Stimulated activated CD4-positive, alpha-beta T cell treated with anti-CD3 and anti-CD28 coated beads, Interleukin-15, amount 100 ng/mL, for 1 hour (primary cell): ENCODE data around the gene CCND1.
A peak's percentile ranks its signal among the peaks of the same experiment; 100 is the strongest.

Source experiments
- DNase-seq, 2 donors: peaks; one replicate each; pipeline ENCODE4 v3.0.0-alpha.2; 2020; ENCODE audit warnings: low read depth in 1 of 2, low spot score in 1 of 2

CCND1 gene

GRCh38 chr11:69640995-69641581, at the start of gene CCND1:
Gene CCND1, plus strand, starts transcription at chr11:69641156. Its CDS starts 158 bp downstream, at chr11:69641314.
- DNase-seq = peak in 1 of 2 donors; percentile 35

- no peak for DNase-seq
Measured at GRCh38 chr11:69592986-69593650, 47.8 kb upstream of the CCND1 start.

GRCh38 chr11:69593851-69594250, 47.1 kb upstream of the CCND1 start:
- DNase-seq = no peak

- no peak for DNase-seq
Measured at GRCh38 chr11:69594481-69594880, 46.5 kb upstream of the CCND1 start.

- DNase-seq = no peak
Measured at GRCh38 chr11:69595805-69596665, 44.9 kb upstream of the CCND1 start.

GRCh38 chr11:69598147-69598546, 42.8 kb upstream of the CCND1 start:
- no peak for DNase-seq

GRCh38 chr11:69599502-69599901, 41.5 kb upstream of the CCND1 start:
- no peak for DNase-seq

- DNase-seq = no peak
Measured at GRCh38 chr11:69600001-69600400, 41.0 kb upstream of the CCND1 start.

- no peak for DNase-seq
Measured at GRCh38 chr11:69601011-69601975, 39.7 kb upstream of the CCND1 start.

GRCh38 chr11:69603111-69603836, 37.7 kb upstream of the CCND1 start:
- DNase-seq = no peak

GRCh38 chr11:69604055-69604454, 36.9 kb upstream of the CCND1 start:
- DNase-seq = no peak

- DNase-seq = no peak
Measured at GRCh38 chr11:69605737-69606526, 35.0 kb upstream of the CCND1 start.

GRCh38 chr11:69609351-69609750, 31.6 kb upstream of the CCND1 start:
- DNase-seq = no peak

- DNase-seq = no peak
Measured at GRCh38 chr11:69611548-69612526, 29.1 kb upstream of the CCND1 start.

GRCh38 chr11:69613594-69613993, 27.4 kb upstream of the CCND1 start:
- DNase-seq = no peak

- DNase-seq = no peak
Measured at GRCh38 chr11:69614085-69614484, 26.9 kb upstream of the CCND1 start.

GRCh38 chr11:69615545-69616278, 25.2 kb upstream of the CCND1 start:
- DNase-seq = no peak

GRCh38 chr11:69617220-69617619, 23.7 kb upstream of the CCND1 start:
- no peak for DNase-seq
